Fibroblast of skin of scalp (primary cell): ENCODE data around the gene AKAP8L.

Experiments used
- DNase-seq: peaks from one replicate; pipeline ENCODE4 v3.0.0-alpha.2; 2013

Gene AKAP8L

GRCh38 chr19:15448778-15449619 lies 30.2 kb upstream of the AKAP8L start:
- no peak for DNase-seq

GRCh38 chr19:15448044-15448777 lies 29.4 kb upstream of the AKAP8L start:
- no peak for DNase-seq

- DNase-seq: no peak
Measured at GRCh38 chr19:15447057-15447456, 28.3 kb upstream of the AKAP8L start.

- no peak for DNase-seq
Measured at GRCh38 chr19:15445807-15446376, 27.1 kb upstream of the AKAP8L start.

GRCh38 chr19:15445227-15445605 lies 26.4 kb upstream of the AKAP8L start:
- no peak for DNase-seq

- DNase-seq: no peak
Measured at GRCh38 chr19:15444505-15445226, 25.9 kb upstream of the AKAP8L start.

GRCh38 chr19:15443838-15444237 lies 25.1 kb upstream of the AKAP8L start:
- DNase-seq: no peak

GRCh38 chr19:15443325-15443724 lies 24.5 kb upstream of the AKAP8L start:
- no peak for DNase-seq

- DNase-seq: no peak
Measured at GRCh38 chr19:15442142-15442920, 23.5 kb upstream of the AKAP8L start.

GRCh38 chr19:15441317-15441716 lies 22.5 kb upstream of the AKAP8L start:
- DNase-seq: no peak

GRCh38 chr19:15439821-15440641 lies 21.2 kb upstream of the AKAP8L start:
- no peak for DNase-seq

GRCh38 chr19:15439078-15439799 lies 20.5 kb upstream of the AKAP8L start:
- DNase-seq: no peak

- no peak for DNase-seq
Measured at GRCh38 chr19:15438577-15438976, 19.8 kb upstream of the AKAP8L start.

GRCh38 chr19:15438124-15438496 lies 19.3 kb upstream of the AKAP8L start:
- no peak for DNase-seq

- DNase-seq: peak; percentile 52
Measured at GRCh38 chr19:15437355-15438123, 18.8 kb upstream of the AKAP8L start.

- DNase-seq: no peak
Measured at GRCh38 chr19:15436826-15437110, 18.0 kb upstream of the AKAP8L start.

GRCh38 chr19:15436012-15436825 lies 17.4 kb upstream of the AKAP8L start:
- no peak for DNase-seq

GRCh38 chr19:15433519-15434069 lies 14.8 kb upstream of the AKAP8L start:
- no peak for DNase-seq
